H1 (cell line): ENCODE measurements around the gene NUP133. TPM values are rescaled to one million over a fixed set of nuclear protein-coding genes. Genes with fewer than 3 reads are reported as not detected.

Experiments
- CTCF ChIA-PET: fragments of 300-600 bp; sonication (Branson Sonifier 250); formaldehyde crosslinking; loops from one replicate; lab custom pipeline; 2021; ENCODE audit not compliant: partially characterized antibody; lab: Charles Lee
- POLR2A ChIA-PET: fragments of 300-600 bp; sonication (Branson Sonifier 250); formaldehyde crosslinking; loops from one replicate; lab custom pipeline; 2021; ENCODE audit warnings: inconsistent platforms; ENCODE audit not compliant: partially characterized antibody; lab: Charles Lee
- DNase-seq, 2 experiments: peaks; one replicate each; pipeline versions ENCODE4 v3.0.0 to v3.0.0-alpha.2; 2010 to 2022; ENCODE audit warnings: low spot score in 2 of 2, low read depth in 1 of 2, mixed read lengths in 1 of 2
- FAIRE-seq: peaks from 2 replicates; lab custom pipeline; 2011; peaks lifted over from hg19 to GRCh38; lab: Jason Lieb, UNC
- H2AFZ ChIP-seq: 2 replicates; pipeline ENCODE4 v1.8.1; 2012; ENCODE audit warnings: low read length, inconsistent platforms
- H2AK5ac ChIP-seq: 2 replicates; pipeline ENCODE4 v1.6.1; 2013; ENCODE audit warnings: low read depth, low read length
- H2BK120ac ChIP-seq: replicated peaks from 2 replicates; pipeline ENCODE3; 2013; ENCODE audit warnings: low read depth, low read length, inconsistent platforms
- H2BK12ac ChIP-seq: 2 replicates; pipeline ENCODE4 v1.6.1; 2013; ENCODE audit warnings: low read depth, low read length
- H2BK15ac ChIP-seq: 2 replicates; pipeline ENCODE4 v1.6.1; 2013; ENCODE audit warnings: low read length
- H2BK20ac ChIP-seq: 2 replicates; pipeline ENCODE4 v1.6.1; 2013; ENCODE audit warnings: low read length
- H2BK5ac ChIP-seq: 2 replicates; pipeline ENCODE4 v1.6.1; 2013; ENCODE audit warnings: low read depth, low read length
- H3K14ac ChIP-seq: 2 replicates; pipeline ENCODE4 v1.6.1; 2013; ENCODE audit warnings: inconsistent platforms; ENCODE audit not compliant: insufficient read length
- H3K18ac ChIP-seq: 2 replicates; pipeline ENCODE4 v1.6.1; 2013; ENCODE audit warnings: low read length; ENCODE audit errors: extremely low read depth
- H3K23ac ChIP-seq: 2 replicates; pipeline ENCODE4 v1.6.1; 2013; ENCODE audit warnings: inconsistent platforms; ENCODE audit not compliant: insufficient read length
- H3K23me2 ChIP-seq: 2 replicates; pipeline ENCODE4 v1.6.1; 2013; ENCODE audit warnings: low read depth, low read length
- H3K27ac ChIP-seq: 2 replicates; pipeline ENCODE4 v1.6.1; 2011; ENCODE audit warnings: low read depth, low read length, inconsistent platforms
- H3K27me3 ChIP-seq, 4 experiments: replicated peaks in 1 of 4; 1 replicate in 1 of 4; 2 replicates in 3 of 4; pipeline versions ENCODE4 v1.6.1 to v1.8.1; 2011 to 2013; ENCODE audit warnings: low read length in 3 of 4, mild to moderate bottlenecking in 3 of 4, inconsistent platforms in 2 of 4, mixed read lengths in 2 of 4, moderate library complexity in 1 of 4; ENCODE audit not compliant: control insufficient read depth in 3 of 4, insufficient read depth in 3 of 4; ENCODE audit errors: extremely low read depth in 1 of 4
- H3K36me3 ChIP-seq, 4 experiments: 2 replicates each; pipeline versions ENCODE4 v1.6.1 to v1.8.1; 2011 to 2013; ENCODE audit warnings: mild to moderate bottlenecking in 4 of 4, low read length in 3 of 4, moderate library complexity in 2 of 4, control low read depth in 1 of 4, inconsistent platforms in 1 of 4; ENCODE audit not compliant: insufficient read depth in 4 of 4, control insufficient read depth in 2 of 4
- H3K4ac ChIP-seq: replicated peaks from 2 replicates; pipeline ENCODE3; 2013; ENCODE audit warnings: low read length, low read depth, mixed read lengths, inconsistent platforms; ENCODE audit not compliant: insufficient read length
- H3K4me1 ChIP-seq, 4 experiments: replicated peaks in 1 of 4; 1 replicate in 1 of 4; 2 replicates in 3 of 4; pipeline versions ENCODE4 v1.6.1 to v1.8.1; 2011 to 2013; ENCODE audit warnings: low read length in 3 of 4, inconsistent platforms in 2 of 4, mixed read lengths in 1 of 4; ENCODE audit not compliant: insufficient read depth in 4 of 4, control insufficient read depth in 3 of 4
- H3K4me2 ChIP-seq, 2 experiments: 2 replicates each; pipeline versions ENCODE4 v1.6.1 to v1.8.1; 2011 to 2013; ENCODE audit warnings: low read depth in 2 of 2, low read length in 2 of 2, control low read depth in 1 of 2, inconsistent platforms in 1 of 2, mild to moderate bottlenecking in 1 of 2; ENCODE audit not compliant: insufficient read depth in 1 of 2
- H3K4me3 ChIP-seq, 4 experiments: fragments of 200-600, 300-600 bp in 1 of 4; sonication (generic), shearing (Covaris generic), sonication (Bioruptor Twin) in 1 of 4; 2 replicates each; pipeline versions ENCODE4 v1.5.1 to v1.8.1; 2011 to 2016; ENCODE audit warnings: low read length in 4 of 4, low read depth in 3 of 4, control low read depth in 2 of 4, inconsistent platforms in 2 of 4, mild to moderate bottlenecking in 2 of 4, mixed read lengths in 1 of 4, moderate library complexity in 1 of 4; ENCODE audit not compliant: insufficient read depth in 2 of 4; ENCODE audit errors: extremely low read depth in 1 of 4
- H3K56ac ChIP-seq: replicated peaks from 2 replicates; pipeline ENCODE3; 2013; ENCODE audit warnings: low read depth, mild to moderate bottlenecking, mixed read lengths, low read length, inconsistent platforms; ENCODE audit not compliant: insufficient read length
- H3K79me1 ChIP-seq: 2 replicates; pipeline ENCODE4 v1.6.1; 2013; ENCODE audit warnings: low read depth, low read length, control low read depth
- H3K79me2 ChIP-seq, 2 experiments: 2 replicates each; pipeline versions ENCODE4 v1.6.1 to v1.8.1; 2012 to 2013; ENCODE audit warnings: low read length in 2 of 2, mild to moderate bottlenecking in 2 of 2, inconsistent platforms in 1 of 2; ENCODE audit not compliant: insufficient read depth in 2 of 2, control insufficient read depth in 1 of 2
- H3K9ac ChIP-seq, 4 experiments: replicated peaks in 1 of 4; 1 replicate in 1 of 4; 2 replicates in 3 of 4; pipeline versions ENCODE4 v1.6.1 to v1.8.1; 2011 to 2013; ENCODE audit warnings: low read depth in 3 of 4, low read length in 3 of 4, control low read depth in 2 of 4, mild to moderate bottlenecking in 2 of 4, moderate library complexity in 2 of 4, inconsistent platforms in 1 of 4; ENCODE audit errors: extremely low read depth in 1 of 4
- H3K9me3 ChIP-seq, 2 experiments: 2 replicates each; pipeline versions ENCODE4 v1.6.1 to v1.8.1; 2012 to 2013; ENCODE audit warnings: mild to moderate bottlenecking in 2 of 2, moderate library complexity in 2 of 2, control low read depth in 1 of 2, inconsistent platforms in 1 of 2, low read depth in 1 of 2, low read length in 1 of 2, mixed read lengths in 1 of 2; ENCODE audit not compliant: insufficient read depth in 2 of 2
- H4K20me1 ChIP-seq, 2 experiments: replicated peaks in 1 of 2; 2 replicates each; pipeline versions ENCODE3 to v1.8.1; 2011 to 2013; ENCODE audit warnings: inconsistent platforms in 2 of 2, low read length in 2 of 2, mild to moderate bottlenecking in 1 of 2; ENCODE audit not compliant: insufficient read depth in 2 of 2, control insufficient read depth in 1 of 2
- H4K5ac ChIP-seq: 2 replicates; pipeline ENCODE4 v1.6.1; 2013; ENCODE audit warnings: low read length, low read depth, mixed read lengths, inconsistent platforms; ENCODE audit not compliant: insufficient read length
- H4K8ac ChIP-seq: 2 replicates; pipeline ENCODE4 v1.8.0; 2013; ENCODE audit warnings: mild to moderate bottlenecking, moderate library complexity, low read length, inconsistent platforms; ENCODE audit not compliant: insufficient read depth; ENCODE audit errors: extremely low read depth
- H4K91ac ChIP-seq: replicated peaks from 2 replicates; pipeline ENCODE3; 2013; ENCODE audit warnings: low read length, mixed read lengths, inconsistent platforms; ENCODE audit not compliant: insufficient read length
- ATF2 ChIP-seq: IDR thresholded peaks from 2 replicates; pipeline ENCODE4 v1.6.1; 2012; ENCODE audit warnings: low read length, inconsistent platforms
- BRCA1 ChIP-seq: IDR thresholded peaks from 2 replicates; pipeline ENCODE4 v1.6.1; 2012; ENCODE audit warnings: low read depth, low read length, improper control_type of control experiment
- CREB1 ChIP-seq: IDR thresholded peaks from 2 replicates; pipeline ENCODE4 v1.6.1; 2012; ENCODE audit warnings: inconsistent platforms
- EGR1 ChIP-seq: IDR thresholded peaks from 2 replicates; pipeline ENCODE4 v1.6.1; 2011; ENCODE audit warnings: low read depth, low read length, borderline replicate concordance
- GTF2F1 ChIP-seq: IDR thresholded peaks from 2 replicates; pipeline ENCODE4 v1.6.1; 2012; ENCODE audit warnings: low read depth, low read length, improper control_type of control experiment, borderline replicate concordance
- HDAC6 ChIP-seq: IDR thresholded peaks from one replicate; pipeline ENCODE4 v1.7.1; 2012; ENCODE audit warnings: low read depth, mild to moderate bottlenecking, inconsistent platforms, low read length, moderate library complexity
- KDM5A ChIP-seq: fragments of 200-600 bp; IDR thresholded peaks from 2 replicates; pipeline ENCODE4 v1.7.1; 2012; ENCODE audit warnings: mild to moderate bottlenecking, low read length, inconsistent platforms, mixed read lengths
- POU5F1 ChIP-seq: IDR thresholded peaks from 2 replicates; pipeline ENCODE4 v1.6.1; 2011; ENCODE audit warnings: low read depth, mild to moderate bottlenecking, low read length, moderate library complexity
- RBBP5 ChIP-seq: IDR thresholded peaks from 2 replicates; pipeline ENCODE4 v1.7.1; 2012; ENCODE audit warnings: low read depth, mild to moderate bottlenecking, inconsistent platforms, low read length, moderate library complexity, borderline replicate concordance
- SIX5 ChIP-seq: IDR thresholded peaks from 2 replicates; pipeline ENCODE4 v1.6.1; 2011; ENCODE audit warnings: mild to moderate bottlenecking, low read depth, low read length
- SP2 ChIP-seq: IDR thresholded peaks from 2 replicates; pipeline ENCODE4 v1.6.1; 2012; ENCODE audit warnings: mild to moderate bottlenecking, low read length, inconsistent platforms
- SUZ12 ChIP-seq: fragments of 200-600 bp; sonication (generic); IDR thresholded peaks from 2 replicates; pipeline ENCODE4 v1.6.1; 2012; ENCODE audit warnings: mild to moderate bottlenecking, inconsistent platforms, low read length, moderate library complexity, mixed read lengths
- TCF12 ChIP-seq: IDR thresholded peaks from 2 replicates; pipeline ENCODE4 v1.6.1; 2011; ENCODE audit warnings: low read depth, mild to moderate bottlenecking, low read length
- WGBS, 2 experiments: shearing (Covaris generic) in 1 of 2; methylation state at CpG; one replicate each; pipeline versions ENCODE4 v1.1.6 to v1.1.7; 2013 to 2015; ENCODE audit warnings: low lambda C conversion rate in 2 of 2, mixed read lengths in 2 of 2, inconsistent platforms in 1 of 2, low coverage in 1 of 2, missing lambda C conversion rate in 1 of 2; ENCODE audit not compliant: insufficient replicate concordance in 2 of 2, insufficient coverage in 1 of 2, insufficient read length in 1 of 2; ENCODE audit errors: extremely low coverage in 1 of 2, missing lambda C conversion rate in 1 of 2; 5-methylcytosine and 5-hydroxymethylcytosine counted together
- polyA plus RNA-seq, 7 experiments: library from polyadenylated mRNA; depleted of rRNA in 3 of 7; stranded (reverse) in 5 of 7; unstranded in 2 of 7; fragments of >200 nt in 5 of 7; fragments of 200-250 nt in 2 of 7; gene quantifications; 1 replicate in 5 of 7; 2 replicates in 1 of 7; 4 replicates in 1 of 7; pipeline versions ENCODE4 v1.2.1 to v1.2.3, GENCODE V29; 2011 to 2013; ENCODE audit warnings: missing spikeins in 2 of 7, mixed read lengths in 2 of 7
- total RNA-seq: library from RNA; stranded (reverse); fragmentation: NEBNext Ultra II Directional; extraction: Animal tissue kit (Norgen Biotek cat#: 25700); gene quantifications from 2 replicates; pipeline ENCODE4 v1.2.1, GENCODE V29; 2021

The NUP133 gene
- total and polyA plus RNA-seq, 2 of the 8 experiments (the other 6 are each of a cell fraction or from before 2014, with no cell fraction given): 20.6 to 72.1 TPM

- Histone ChIP-seq H3K4me2 (no peak overlapping the region; a peak in 1 of 4 replicates), H3K27me3 (no peaks in the 10 kb centered on the region), H2BK15ac (no peak overlapping the region), H3K4me3 (no peak overlapping the region), H2AK5ac (0 out of 2 replicates have a peak overlapping the region, but pooled peaks have one; percentile 33), H2AFZ (no peak overlapping the region), H3K4ac (no peak overlapping the region), H3K79me2 (peaks cover 6 to 22% of the 10 kb centered on the region in 2 experiments; a peak in 3 of 4 replicates), H3K4me1 (peaks cover 0 to 5% (median 3%) of the 10 kb centered on the region in 4 experiments; a peak in 6 of 7 replicates), H3K27ac (no peak overlapping the region), H4K20me1 (no peaks in the 10 kb centered on the region), H3K23ac (no peak overlapping the region), H4K5ac (no peak overlapping the region), H3K9ac (no peak overlapping the region), H4K8ac (no peak overlapping the region), H2BK12ac (no peak overlapping the region), H3K23me2 (peaks cover 11% of the 10 kb centered on the region), H4K91ac (no peak overlapping the region), H3K36me3 (peaks cover 0 to 8% (median 1%) of the 10 kb centered on the region in 4 experiments; a peak in 3 of 8 replicates), H3K56ac (no peak overlapping the region), H3K79me1 (no peaks in the 10 kb centered on the region; the same call in 1 of the 2 replicates), H2BK20ac (no peak overlapping the region), H3K14ac (no peak overlapping the region), H2BK120ac (no peak overlapping the region), H3K9me3 (no peaks in the 10 kb centered on the region), H3K18ac (no peak overlapping the region), H2BK5ac (no peak overlapping the region)
- WGBS, 2 experiments: 96% methylated on average over 2 of the region's 2 CpGs; no CpG with 5 or more reads in 1 of the 2 experiments
- ChIA-PET POLR2A (interaction anchor here (1.2 to 2.2 kb wide), 4 partner anchors 11 to 255 kb away, joined by 3 to 13 read pairs (median 4); no protein-coding TSS in a partner anchor), CTCF (interaction anchor here (0.6 to 1.9 kb wide), 3 partner anchors 13 to 381 kb away, joined by 3 to 4 read pairs (median 3); no protein-coding TSS in a partner anchor)
- FAIRE-seq (no peak), DNase-seq (no peak)
- TF ChIP-seq ATF2 (no peak), KDM5A (no peak), CREB1 (no peak), SIX5 (no peak), SP2 (no peak), SUZ12 (no peak), POU5F1 (no peak), EGR1 (no peak), GTF2F1 (no peak), BRCA1 (no peak), TCF12 (no peak), RBBP5 (no peak), HDAC6 (no peak)
Measured at GRCh38 chr1:229509576-229509975, 1.4 kb upstream of the NUP133 start.
